Measurements from ENCODE around the gene AIP. TPM values are rescaled to one million over a fixed set of nuclear protein-coding genes. Genes with fewer than 3 reads are reported as not detected.

AIP gene
- total RNA-seq, 1 experiment from 2014 or later: 35.6 TPM

- no peaks in the 10 kb centered on the region for H3K4me1 Mint-ChIP-seq
- no peak overlapping the region for H2BK20ac ChIP-seq (ENCODE audit: low read depth, low read length, poor library complexity, severe bottlenecking)
- H2BK5ac ChIP-seq (ENCODE audit: insufficient read length, low read length): no peak overlapping the region
- H3T11ph ChIP-seq (ENCODE audit: low read length): no peak overlapping the region
- H2BK12ac ChIP-seq (ENCODE audit: insufficient read length, low read depth, low read length): no peak overlapping the region
- H3K4me1 ChIP-seq (ENCODE audit: insufficient read depth, low read length): no peaks in the 10 kb centered on the region
- H4K5ac ChIP-seq (ENCODE audit: insufficient read length, low read depth, low read length): no peak overlapping the region
- H3K9ac ChIP-seq (ENCODE audit: extremely low read depth, insufficient read length, low read length): no peak overlapping the region
- H3K23ac ChIP-seq (ENCODE audit: insufficient read length, low read depth, low read length): no peak overlapping the region
- no peak overlapping the region for H3K14ac ChIP-seq (ENCODE audit: insufficient read depth, low read length)
- WGBS (ENCODE audit: extremely low coverage, insufficient read length, low lambda C conversion rate): no CpG with 5 or more reads among the region's 19 CpGs
- no peak overlapping the region for H3K56ac ChIP-seq (ENCODE audit: insufficient read length, low read depth, low read length)
- no peaks in the 10 kb centered on the region for H3K79me2 ChIP-seq (ENCODE audit: insufficient read depth, low read length)
- H3K27ac ChIP-seq (ENCODE audit: insufficient read length, low read depth, low read length): no peak overlapping the region
- no peaks in the 10 kb centered on the region for H3K36me3 Mint-ChIP-seq (ENCODE audit: insufficient read depth in 1 of 3, low read depth in 3 of 3)
- H3K4me3 Mint-ChIP-seq: no peak overlapping the region
- no peak overlapping the region for H4K91ac ChIP-seq (ENCODE audit: insufficient read length, low read depth, low read length)
- no peak overlapping the region for H3K27ac Mint-ChIP-seq
- H2AK5ac ChIP-seq (ENCODE audit: insufficient read length, low read length): no peak overlapping the region
- DNase-seq: no peak
- no peaks in the 10 kb centered on the region for H4K20me1 ChIP-seq (ENCODE audit: control insufficient read depth, insufficient read depth, insufficient read length)
- no peak for TF ChIP-seq CTCF (conservative IDR thresholded peaks at IDR 0.05)
- H3K27me3 Mint-ChIP-seq (ENCODE audit: low read depth): peaks cover 14% of the 10 kb centered on the region
- no peak overlapping the region for H3K4me2 ChIP-seq (ENCODE audit: insufficient read depth, insufficient read length, low read length)
- H2BK120ac ChIP-seq (ENCODE audit: low read depth, low read length, poor library complexity, severe bottlenecking): no peak overlapping the region
- no peak overlapping the region for H2AFZ ChIP-seq (ENCODE audit: low read length)
- no peaks in the 10 kb centered on the region for H3K9me3 ChIP-seq (ENCODE audit: control insufficient read depth, low read depth, low read length)
- no peak overlapping the region for H4K8ac ChIP-seq (replicated peaks; ENCODE audit: insufficient read length, low read depth, low read length)
- H3K18ac ChIP-seq (ENCODE audit: insufficient read length, low read depth, low read length): no peak overlapping the region
- H3K4ac ChIP-seq (ENCODE audit: low read depth, low read length): no peak overlapping the region
- H3K9me3 Mint-ChIP-seq: no peaks in the 10 kb centered on the region; a peak in 1 of 5 replicates
- no peaks in the 10 kb centered on the region for H3K79me1 ChIP-seq (ENCODE audit: insufficient read depth, low read depth, low read length, poor library complexity, severe bottlenecking)
- peaks cover 5% of the 10 kb centered on the region for H3K23me2 ChIP-seq (ENCODE audit: insufficient read length, low read depth, low read length, poor library complexity, severe bottlenecking)
- H2BK15ac ChIP-seq (ENCODE audit: low read depth, low read length): no peak overlapping the region
- H3K27me3 ChIP-seq (ENCODE audit: insufficient read depth, low read length): no peaks in the 10 kb centered on the region
Measured at GRCh38 chr11:67458266-67458665, 24.6 kb upstream of the AIP start.

Measured in H9 (cell line).